ENCODE measurements around the gene PRUNE2. TPM values are rescaled to one million over a fixed set of nuclear protein-coding genes. Genes with fewer than 3 reads are reported as not detected.

Gene PRUNE2
- total RNA-seq, 2 experiments from 2014 or later = not detected

DNA sequence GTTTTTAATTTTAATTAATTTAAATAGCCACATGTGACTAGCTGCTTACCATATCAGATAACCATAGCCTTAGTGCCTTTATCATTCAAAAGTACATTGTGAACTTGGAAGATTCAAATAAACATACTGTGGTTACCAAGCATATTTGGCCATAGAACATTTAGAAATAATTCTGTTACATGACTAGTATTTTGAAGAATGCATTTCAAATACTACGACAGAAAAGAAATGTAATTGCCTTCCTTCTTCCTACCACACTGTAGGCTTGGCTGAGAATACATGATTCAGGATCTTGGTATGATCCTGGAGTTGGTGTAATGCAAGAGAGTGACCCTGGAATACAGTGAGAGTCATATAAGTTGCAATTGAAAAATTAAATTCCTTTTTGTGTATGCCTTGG lies 251.3 kb downstream of the PRUNE2 start:
- no peak overlapping the region for H3K4me3 ChIP-seq (ENCODE audit: low read length)
- no peak overlapping the region for H3K27ac Mint-ChIP-seq
- no peak for TF ChIP-seq CTCF (IDR thresholded peaks at IDR 0.05)
- peaks cover 44% of the 10 kb centered on the region for H3K4me1 Mint-ChIP-seq (ENCODE audit: low read depth)
- no peaks in the 10 kb centered on the region for H3K27me3 ChIP-seq (ENCODE audit: control insufficient read depth in 1 of 2, insufficient read depth in 2 of 2, low read length in 2 of 2)
- H3K36me3 Mint-ChIP-seq (ENCODE audit: low read depth) = no peaks in the 10 kb centered on the region
- peaks cover 4% of the 10 kb centered on the region for H3K4me1 ChIP-seq (ENCODE audit: insufficient read depth, low read length)
- ChIA-PET POLR2A (no interaction called here), CTCF (no interaction called here)
- no peak overlapping the region for H3K27ac ChIP-seq (ENCODE audit: low read depth in 1 of 2, low read length in 2 of 2)
- H3K27me3 Mint-ChIP-seq = peaks cover 4% of the 10 kb centered on the region
- no peaks in the 10 kb centered on the region for H3K36me3 ChIP-seq (ENCODE audit: insufficient read depth, low read length)
- no peaks in the 10 kb centered on the region for H3K9me3 Mint-ChIP-seq
- no peak overlapping the region for H3K4me3 Mint-ChIP-seq
- ATAC-seq (ENCODE audit: poor library complexity) = no peak
- no peaks in the 10 kb centered on the region for H3K9me3 ChIP-seq (ENCODE audit: control insufficient read depth in 1 of 2, insufficient read depth in 1 of 2, low read length in 2 of 2)
- intact Hi-C loops (cut with DNase I, micrococcal nuclease) = no loop called here
- no peak for DNase-seq

GRCh38 chr9:76654051-76654461 lies 251.9 kb downstream of the PRUNE2 start:
- no peak overlapping the region for H3K27ac Mint-ChIP-seq
- H3K4me1 ChIP-seq (ENCODE audit: insufficient read depth, low read length) = peaks cover 4% of the 10 kb centered on the region
- CTCF ChIA-PET = no interaction called here

GRCh38 chr9:76652894-76653293 lies 253.0 kb downstream of the PRUNE2 start:
- Mint-ChIP-seq H3K27me3 (no peaks in the 10 kb centered on the region), H3K27ac (no peak overlapping the region), H3K4me1 (ENCODE audit: low read depth) (peaks cover 39% of the 10 kb centered on the region), H3K36me3 (ENCODE audit: low read depth) (no peaks in the 10 kb centered on the region), H3K4me3 (no peak overlapping the region), H3K9me3 (no peaks in the 10 kb centered on the region)
- no peaks in the 10 kb centered on the region for H3K36me3 ChIP-seq (ENCODE audit: insufficient read depth, low read length)
- DNase-seq (peak in 1 of 14 experiments; percentile 18), ATAC-seq (ENCODE audit: poor library complexity) (no peak)
- no peak overlapping the region for H3K4me3 ChIP-seq (ENCODE audit: low read length)
- peaks cover 4% of the 10 kb centered on the region for H3K4me1 ChIP-seq (ENCODE audit: insufficient read depth, low read length)
- H3K27me3 ChIP-seq (ENCODE audit: control insufficient read depth in 1 of 2, insufficient read depth in 2 of 2, low read length in 2 of 2) = no peaks in the 10 kb centered on the region
- POLR2A ChIA-PET = no interaction called here
- intact Hi-C loops (cut with DNase I, micrococcal nuclease) = no loop called here
- H3K27ac ChIP-seq (ENCODE audit: low read depth in 1 of 2, low read length in 2 of 2) = no peak overlapping the region
- CTCF ChIA-PET = no interaction called here
- no peak for TF ChIP-seq CTCF (IDR thresholded peaks at IDR 0.05)
- no peaks in the 10 kb centered on the region for H3K9me3 ChIP-seq (ENCODE audit: control insufficient read depth in 1 of 2, insufficient read depth in 1 of 2, low read length in 2 of 2)

More at GRCh38 chr9:76654051-76654461, 251.9 kb downstream of the PRUNE2 start:
- H3K27ac ChIP-seq (ENCODE audit: low read depth in 1 of 2, low read length in 2 of 2) = no peak overlapping the region
- H3K27me3 ChIP-seq (ENCODE audit: control insufficient read depth in 1 of 2, insufficient read depth in 2 of 2, low read length in 2 of 2) = no peaks in the 10 kb centered on the region
- Mint-ChIP-seq H3K36me3 (ENCODE audit: low read depth) (no peaks in the 10 kb centered on the region), H3K9me3 (no peaks in the 10 kb centered on the region), H3K4me1 (ENCODE audit: low read depth) (peaks cover 44% of the 10 kb centered on the region), H3K4me3 (no peak overlapping the region), H3K27me3 (peaks cover 4% of the 10 kb centered on the region)
- no peak for TF ChIP-seq CTCF (IDR thresholded peaks at IDR 0.05)
- ATAC-seq (ENCODE audit: poor library complexity) (no peak), DNase-seq (no peak)
- H3K9me3 ChIP-seq (ENCODE audit: control insufficient read depth in 1 of 2, insufficient read depth in 1 of 2, low read length in 2 of 2) = no peaks in the 10 kb centered on the region
- POLR2A ChIA-PET = no interaction called here
- intact Hi-C loops (cut with DNase I, micrococcal nuclease) = no loop called here
- H3K36me3 ChIP-seq (ENCODE audit: insufficient read depth, low read length) = no peaks in the 10 kb centered on the region
- H3K4me3 ChIP-seq (ENCODE audit: low read length) = no peak overlapping the region
